Activated CD4-positive, CD25-positive, alpha-beta regulatory T cell (primary cell): Measurements from ENCODE around the gene MOK.

Source experiments
- DNase-seq, 4 experiments: peaks; one replicate each; lab custom pipeline; 2025; lab: John Stamatoyannopoulos, UW

Gene MOK

GRCh38 chr14:102203382-102203781 is 101.6 kb downstream of the MOK start:
- DNase-seq, result no peak

- DNase-seq, result no peak
Measured at GRCh38 chr14:102202944-102203343, 102.0 kb downstream of the MOK start.

GRCh38 chr14:102201776-102202175 is 103.2 kb downstream of the MOK start:
- no peak for DNase-seq

GRCh38 chr14:102201353-102201738 is 103.6 kb downstream of the MOK start:
- no peak for DNase-seq

GRCh38 chr14:102200690-102201352 is 104.1 kb downstream of the MOK start:
- DNase-seq, result peak in 1 of 4 experiments; percentile 7

GRCh38 chr14:102197317-102197853 is 107.6 kb downstream of the MOK start:
- no peak for DNase-seq

- DNase-seq, result no peak
Measured at GRCh38 chr14:102196902-102197230, 108.1 kb downstream of the MOK start.

GRCh38 chr14:102196039-102196901 is 108.7 kb downstream of the MOK start:
- DNase-seq, result no peak

GRCh38 chr14:102195446-102195845 is 109.5 kb downstream of the MOK start:
- no peak for DNase-seq

- no peak for DNase-seq
Measured at GRCh38 chr14:102194856-102195255, 110.1 kb downstream of the MOK start.

- no peak for DNase-seq
Measured at GRCh38 chr14:102192840-102193502, 112.0 kb downstream of the MOK start.

- no peak for DNase-seq
Measured at GRCh38 chr14:102189874-102190273, 115.1 kb downstream of the MOK start.

GRCh38 chr14:102188187-102188586 is 116.8 kb downstream of the MOK start:
- no peak for DNase-seq

- no peak for DNase-seq
Measured at GRCh38 chr14:102187568-102188001, 117.4 kb downstream of the MOK start.

GRCh38 chr14:102187044-102187443 is 117.9 kb downstream of the MOK start:
- no peak for DNase-seq

- DNase-seq, result no peak
Measured at GRCh38 chr14:102185360-102185759, 119.6 kb downstream of the MOK start.

GRCh38 chr14:102184316-102185035 is 120.5 kb downstream of the MOK start:
- DNase-seq, result no peak

GRCh38 chr14:102183886-102184285 is 121.1 kb downstream of the MOK start:
- DNase-seq, result no peak

GRCh38 chr14:102182936-102183619 is 121.9 kb downstream of the MOK start:
- DNase-seq, result no peak

- no peak for DNase-seq
Measured at GRCh38 chr14:102182190-102182589, 122.8 kb downstream of the MOK start.

GRCh38 chr14:102181187-102181586 is 123.8 kb downstream of the MOK start:
- DNase-seq, result no peak
